GM21515 (cell line): Measurements from ENCODE around the gene SLC4A8.
"Not testable (repeated sequence)": the region's sequence is repeated elsewhere in the genome, so short reads cannot be mapped to it uniquely, and the experiment has no call there.

ENCODE experiments used
- ATAC-seq: cut with Tn5 transposase; IDR thresholded peaks from one replicate; pipeline ENCODE4 v1.9.1; 2021; ENCODE audit not compliant: unreplicated experiment

SLC4A8 gene

GRCh38 chr12:51471111-51471864 is 46.7 kb downstream of the SLC4A8 start:
- ATAC-seq = no peak

GRCh38 chr12:51472984-51473383 is 48.4 kb downstream of the SLC4A8 start:
- no peak for ATAC-seq

GRCh38 chr12:51473947-51474346 is 49.3 kb downstream of the SLC4A8 start:
- ATAC-seq = no peak

GRCh38 chr12:51475543-51475942 is 50.9 kb downstream of the SLC4A8 start:
- no peak for ATAC-seq

GRCh38 chr12:51480978-51481377 is 56.3 kb downstream of the SLC4A8 start:
- no peak for ATAC-seq

- no peak for ATAC-seq
Observed at GRCh38 chr12:51482929-51483697, 58.5 kb downstream of the SLC4A8 start.

GRCh38 chr12:51484119-51484518 is 59.5 kb downstream of the SLC4A8 start:
- ATAC-seq = no peak

- no peak for ATAC-seq
Observed at GRCh38 chr12:51488281-51488680, 63.6 kb downstream of the SLC4A8 start.

- no peak for ATAC-seq
Observed at GRCh38 chr12:51493281-51493680, 68.7 kb downstream of the SLC4A8 start.

GRCh38 chr12:51496895-51497294 is 72.3 kb downstream of the SLC4A8 start:
- no peak for ATAC-seq

- ATAC-seq = no peak
Observed at GRCh38 chr12:51504851-51505250, 80.2 kb downstream of the SLC4A8 start.

- ATAC-seq = no peak
Observed at GRCh38 chr12:51505360-51506105, 80.9 kb downstream of the SLC4A8 start.

- ATAC-seq = no peak
Observed at GRCh38 chr12:51507178-51507577, 82.5 kb downstream of the SLC4A8 start.

- no peak for ATAC-seq
Observed at GRCh38 chr12:51508285-51508684, 83.7 kb downstream of the SLC4A8 start.

GRCh38 chr12:51511546-51512260 is 87.1 kb downstream of the SLC4A8 start:
- no peak for ATAC-seq

- ATAC-seq = no peak
Observed at GRCh38 chr12:51512438-51512837, 87.8 kb downstream of the SLC4A8 start.

- ATAC-seq = not testable (repeated sequence)
Observed at GRCh38 chr12:51515037-51515436, 90.4 kb downstream of the SLC4A8 start.

GRCh38 chr12:51517316-51517715 is 92.7 kb downstream of the SLC4A8 start:
- no peak for ATAC-seq

GRCh38 chr12:51517800-51518199 is 93.2 kb downstream of the SLC4A8 start:
- no peak for ATAC-seq

- ATAC-seq = no peak
Observed at GRCh38 chr12:51519755-51520154, 95.1 kb downstream of the SLC4A8 start.
